ENCODE data around the gene VPS11.

- TF ChIP-seq HDGF (IDR thresholded peaks at IDR 0.05; ENCODE audit: borderline replicate concordance) (no peak), SP1 (IDR thresholded peaks at IDR 0.05) (no peak), TARDBP (IDR thresholded peaks at IDR 0.05) (no peak), NFRKB (IDR thresholded peaks at IDR 0.05) (no peak), LEF1 (IDR thresholded peaks at IDR 0.05; ENCODE audit: borderline replicate concordance) (no peak), BHLHE40 (IDR thresholded peaks at IDR 0.05; ENCODE audit: borderline replicate concordance) (no peak), FOXM1 (IDR thresholded peaks at IDR 0.05; ENCODE audit: borderline replicate concordance) (no peak), ELF4 (IDR thresholded peaks at IDR 0.05) (no peak), FOXA1 (IDR thresholded peaks at IDR 0.05) (no peak), ZNF384 (IDR thresholded peaks at IDR 0.05) (no peak), FOXK2 (IDR thresholded peaks at IDR 0.05) (no peak), ARNT (IDR thresholded peaks at IDR 0.05) (no peak)
These were observed 47.6 kb upstream of the VPS11 start for GRCh38 chr11:119019996-119020395.

All from HEK293T (cell line).